IPS-11a (cell line): ENCODE results near the gene CTNNBL1.
"Not testable (repeated sequence)": the region's sequence is repeated elsewhere in the genome, so short reads cannot be mapped to it uniquely, and the experiment has no call there.

Source experiments
- H3K4me3 ChIP-seq: one replicate; pipeline ENCODE4 v1.5.1; 2013; ENCODE audit warnings: low read depth, low read length, control low read depth

Gene CTNNBL1

GRCh38 chr20:37704955-37705354 is 11.1 kb downstream of the CTNNBL1 start:
- no peak overlapping the region for H3K4me3 ChIP-seq

- no peak overlapping the region for H3K4me3 ChIP-seq
Observed at GRCh38 chr20:37706298-37706697, 12.5 kb downstream of the CTNNBL1 start.

GRCh38 chr20:37711001-37711400 is 17.2 kb downstream of the CTNNBL1 start:
- H3K4me3 ChIP-seq = no peak overlapping the region

GRCh38 chr20:37711994-37712964 is 18.4 kb downstream of the CTNNBL1 start:
- H3K4me3 ChIP-seq = no peak overlapping the region

GRCh38 chr20:37713396-37713795 is 19.6 kb downstream of the CTNNBL1 start:
- H3K4me3 ChIP-seq = no peak overlapping the region

GRCh38 chr20:37714978-37715672 is 21.3 kb downstream of the CTNNBL1 start:
- H3K4me3 ChIP-seq = no peak overlapping the region

- H3K4me3 ChIP-seq = no peak overlapping the region
Observed at GRCh38 chr20:37721751-37722150, 27.9 kb downstream of the CTNNBL1 start.

GRCh38 chr20:37722312-37722711 is 28.5 kb downstream of the CTNNBL1 start:
- H3K4me3 ChIP-seq = not testable (repeated sequence)

- no peak overlapping the region for H3K4me3 ChIP-seq
Observed at GRCh38 chr20:37723668-37724067, 29.8 kb downstream of the CTNNBL1 start.

- no peak overlapping the region for H3K4me3 ChIP-seq
Observed at GRCh38 chr20:37725165-37725564, 31.3 kb downstream of the CTNNBL1 start.

GRCh38 chr20:37725855-37726254 is 32.0 kb downstream of the CTNNBL1 start:
- no peak overlapping the region for H3K4me3 ChIP-seq

- H3K4me3 ChIP-seq = no peak overlapping the region
Observed at GRCh38 chr20:37726321-37726720, 32.5 kb downstream of the CTNNBL1 start.

GRCh38 chr20:37726971-37727956 is 33.4 kb downstream of the CTNNBL1 start:
- H3K4me3 ChIP-seq = no peak overlapping the region

- H3K4me3 ChIP-seq = no peak overlapping the region
Observed at GRCh38 chr20:37727957-37728634, 34.3 kb downstream of the CTNNBL1 start.

- no peak overlapping the region for H3K4me3 ChIP-seq
Observed at GRCh38 chr20:37728635-37728983, 34.8 kb downstream of the CTNNBL1 start.

GRCh38 chr20:37729452-37729851 is 35.6 kb downstream of the CTNNBL1 start:
- no peak overlapping the region for H3K4me3 ChIP-seq

- no peak overlapping the region for H3K4me3 ChIP-seq
Observed at GRCh38 chr20:37729909-37730308, 36.1 kb downstream of the CTNNBL1 start.

- H3K4me3 ChIP-seq = no peak overlapping the region
Observed at GRCh38 chr20:37733416-37733815, 39.6 kb downstream of the CTNNBL1 start.

GRCh38 chr20:37734228-37734985 is 40.6 kb downstream of the CTNNBL1 start:
- H3K4me3 ChIP-seq = no peak overlapping the region

GRCh38 chr20:37735541-37735940 is 41.7 kb downstream of the CTNNBL1 start:
- H3K4me3 ChIP-seq = no peak overlapping the region
